Measurements from ENCODE around the gene AANAT.

AANAT gene

DNA sequence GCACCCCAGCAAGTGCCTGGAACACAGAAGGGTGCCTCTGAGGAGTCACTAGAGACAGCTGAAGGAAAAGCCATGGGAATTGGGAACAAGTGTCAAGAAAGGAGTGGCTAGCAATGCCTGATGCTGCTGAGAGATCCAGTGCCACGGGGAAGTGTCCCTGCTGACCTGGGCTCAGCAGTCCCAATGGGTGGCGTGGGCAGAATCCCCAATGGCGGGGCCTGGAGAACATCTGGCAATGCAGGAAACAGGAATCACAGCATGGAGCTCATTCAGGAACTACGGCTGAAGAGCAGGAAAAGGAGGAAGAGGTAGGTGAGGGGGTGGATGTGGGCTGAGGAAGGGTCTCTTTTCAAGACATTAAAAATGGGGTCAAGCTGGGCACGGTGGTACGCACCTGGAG lies 44.5 kb upstream of the AANAT start:
- peaks cover 24% of the 10 kb centered on the region for H3K9me3 Mint-ChIP-seq
- no peak overlapping the region for H3K4me3 Mint-ChIP-seq
- TF ChIP-seq, protein P1, sequence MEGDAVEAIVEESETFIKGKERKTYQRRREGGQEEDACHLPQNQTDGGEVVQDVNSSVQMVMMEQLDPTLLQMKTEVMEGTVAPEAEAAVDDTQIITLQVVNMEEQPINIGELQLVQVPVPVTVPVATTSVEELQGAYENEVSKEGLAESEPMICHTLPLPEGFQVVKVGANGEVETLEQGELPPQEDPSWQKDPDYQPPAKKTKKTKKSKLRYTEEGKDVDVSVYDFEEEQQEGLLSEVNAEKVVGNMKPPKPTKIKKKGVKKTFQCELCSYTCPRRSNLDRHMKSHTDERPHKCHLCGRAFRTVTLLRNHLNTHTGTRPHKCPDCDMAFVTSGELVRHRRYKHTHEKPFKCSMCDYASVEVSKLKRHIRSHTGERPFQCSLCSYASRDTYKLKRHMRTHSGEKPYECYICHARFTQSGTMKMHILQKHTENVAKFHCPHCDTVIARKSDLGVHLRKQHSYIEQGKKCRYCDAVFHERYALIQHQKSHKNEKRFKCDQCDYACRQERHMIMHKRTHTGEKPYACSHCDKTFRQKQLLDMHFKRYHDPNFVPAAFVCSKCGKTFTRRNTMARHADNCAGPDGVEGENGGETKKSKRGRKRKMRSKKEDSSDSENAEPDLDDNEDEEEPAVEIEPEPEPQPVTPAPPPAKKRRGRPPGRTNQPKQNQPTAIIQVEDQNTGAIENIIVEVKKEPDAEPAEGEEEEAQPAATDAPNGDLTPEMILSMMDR (IDR thresholded peaks at IDR 0.05) = no peak
- H3K36me3 Mint-ChIP-seq (ENCODE audit: low read depth) = peaks cover 54% of the 10 kb centered on the region
- no peak for DNase-seq
- H3K4me1 Mint-ChIP-seq = peaks cover 24% of the 10 kb centered on the region
- no peaks in the 10 kb centered on the region for H3K27me3 Mint-ChIP-seq (ENCODE audit: low read depth, poor library complexity)
- peak overlapping the region; percentile 19 for H3K27ac Mint-ChIP-seq

DNA sequence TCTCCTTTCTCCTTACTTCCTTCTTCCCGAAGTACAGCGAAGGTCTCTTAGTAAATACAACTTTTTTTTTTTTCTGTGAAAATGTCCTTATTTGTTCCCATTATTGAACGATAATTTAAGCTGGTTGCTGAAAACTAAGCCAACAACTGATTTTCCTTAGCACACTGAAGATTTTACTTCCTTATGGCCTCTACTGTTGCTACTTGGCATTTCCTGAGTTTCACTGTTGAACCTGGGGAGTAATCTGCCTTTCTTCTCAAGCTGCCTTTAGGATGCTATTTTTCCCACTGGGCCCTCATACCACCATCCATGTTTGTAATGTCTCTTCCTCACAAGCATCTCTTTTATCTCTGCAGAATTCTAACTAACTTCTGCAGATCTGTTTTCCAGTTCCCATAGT lies 40.5 kb upstream of the AANAT start:
- Mint-ChIP-seq H3K9me3 (peaks cover 24% of the 10 kb centered on the region), H3K27me3 (ENCODE audit: low read depth, poor library complexity) (no peaks in the 10 kb centered on the region), H3K4me3 (no peak overlapping the region), H3K36me3 (ENCODE audit: low read depth) (peaks cover 43% of the 10 kb centered on the region), H3K4me1 (peaks cover 15% of the 10 kb centered on the region), H3K27ac (no peak overlapping the region)
- TF ChIP-seq, protein P1 (IDR thresholded peaks at IDR 0.05) = no peak
- no peak for DNase-seq

DNA sequence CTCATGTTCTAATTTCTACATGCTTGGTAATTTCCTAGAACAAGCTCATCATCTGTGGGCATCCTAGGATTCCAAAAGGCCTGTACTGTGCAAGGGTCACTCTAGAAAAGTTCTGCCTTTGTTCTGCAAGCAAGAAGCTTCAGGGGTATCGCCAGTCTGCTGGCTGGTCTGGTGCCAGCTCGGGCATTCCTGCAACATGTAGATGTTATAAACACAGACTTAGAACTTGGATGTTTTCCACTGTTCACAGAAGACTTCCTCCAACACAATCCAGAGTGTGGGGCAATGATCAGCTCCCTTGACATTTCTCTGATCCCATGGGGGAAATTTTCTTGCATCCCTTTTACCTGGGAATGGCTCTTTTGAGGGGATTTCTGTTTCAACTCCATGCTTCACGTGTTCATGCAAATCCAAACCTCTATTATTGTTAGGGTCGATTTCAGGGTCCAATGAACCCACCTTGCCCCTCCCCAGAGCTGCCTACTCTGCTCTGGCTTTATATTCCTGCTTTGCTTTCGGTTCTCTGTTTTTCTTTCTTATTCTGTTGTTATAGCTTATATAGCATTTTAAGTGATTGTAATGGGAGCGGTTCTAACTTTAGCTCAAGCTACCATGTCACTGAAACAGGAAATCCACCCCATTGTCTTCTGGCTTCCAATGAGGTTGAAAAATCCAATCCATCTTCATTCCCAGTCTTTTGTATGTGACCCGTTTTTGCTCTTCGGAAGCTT lies 39.7 kb upstream of the AANAT start:
- no peak for DNase-seq
- Mint-ChIP-seq H3K27ac (no peak overlapping the region), H3K27me3 (ENCODE audit: low read depth, poor library complexity) (no peaks in the 10 kb centered on the region), H3K9me3 (peaks cover 23% of the 10 kb centered on the region), H3K36me3 (ENCODE audit: low read depth) (peaks cover 35% of the 10 kb centered on the region), H3K4me1 (peaks cover 14% of the 10 kb centered on the region), H3K4me3 (no peak overlapping the region)
- TF ChIP-seq, protein P1 (IDR thresholded peaks at IDR 0.05) = no peak

GRCh38 chr17:76428511-76428910 lies 38.9 kb upstream of the AANAT start:
- H3K27ac Mint-ChIP-seq = no peak overlapping the region
- peaks cover 20% of the 10 kb centered on the region for H3K9me3 Mint-ChIP-seq
- TF ChIP-seq, protein P1 (IDR thresholded peaks at IDR 0.05) = no peak
- no peaks in the 10 kb centered on the region for H3K27me3 Mint-ChIP-seq (ENCODE audit: low read depth, poor library complexity)
- peaks cover 10% of the 10 kb centered on the region for H3K4me1 Mint-ChIP-seq
- no peak for DNase-seq
- H3K36me3 Mint-ChIP-seq (ENCODE audit: low read depth) = peaks cover 36% of the 10 kb centered on the region
- no peak overlapping the region for H3K4me3 Mint-ChIP-seq

DNA sequence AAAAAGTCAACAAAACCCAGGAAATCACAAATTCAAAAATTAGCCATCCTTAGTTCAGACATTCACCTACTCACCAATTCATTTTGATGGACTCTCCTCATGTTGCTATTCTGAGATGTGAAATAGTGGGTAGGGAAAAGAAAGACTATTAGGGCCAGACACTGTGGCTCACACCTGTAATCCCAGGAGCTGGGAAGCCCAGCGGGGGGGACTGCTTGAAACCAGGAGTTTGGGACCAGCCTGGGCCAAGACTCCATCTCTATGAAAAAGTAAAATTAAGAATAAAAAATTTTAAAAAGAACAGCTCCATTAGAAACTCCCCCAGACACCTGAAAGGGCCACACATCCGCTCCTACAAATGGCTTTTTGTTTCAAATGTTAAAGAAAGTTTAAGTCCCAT lies 35.9 kb upstream of the AANAT start:
- H3K4me3 Mint-ChIP-seq = no peak overlapping the region
- H3K4me1 Mint-ChIP-seq = peaks cover 19% of the 10 kb centered on the region
- no peak for DNase-seq
- TF ChIP-seq, protein P1 (IDR thresholded peaks at IDR 0.05) = no peak
- H3K9me3 Mint-ChIP-seq = peaks cover 9% of the 10 kb centered on the region
- no peak overlapping the region for H3K27ac Mint-ChIP-seq
- no peaks in the 10 kb centered on the region for H3K27me3 Mint-ChIP-seq (ENCODE audit: low read depth, poor library complexity)
- peaks cover 45% of the 10 kb centered on the region for H3K36me3 Mint-ChIP-seq (ENCODE audit: low read depth)

DNA sequence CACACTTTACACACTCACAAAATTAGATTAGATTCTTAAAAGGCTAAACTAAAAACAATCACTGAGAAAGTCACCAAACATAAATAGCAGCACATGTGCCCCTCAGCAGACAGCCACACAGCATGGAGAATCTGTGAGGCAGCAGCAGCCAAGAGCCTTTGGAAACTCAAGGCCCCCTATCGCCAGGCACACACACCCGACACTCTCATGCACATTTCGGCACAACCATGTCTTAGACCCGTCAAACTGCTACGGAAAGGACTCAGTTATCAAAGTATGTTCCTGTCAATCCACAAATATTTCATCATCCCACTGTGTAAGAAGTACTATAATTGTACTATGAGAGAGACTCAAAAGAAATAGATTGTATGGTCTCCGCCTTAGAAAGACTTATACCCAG lies 35.4 kb upstream of the AANAT start:
- DNase-seq = no peak
- H3K36me3 Mint-ChIP-seq (ENCODE audit: low read depth) = peaks cover 43% of the 10 kb centered on the region
- TF ChIP-seq, protein P1 (IDR thresholded peaks at IDR 0.05) = no peak
- no peaks in the 10 kb centered on the region for H3K27me3 Mint-ChIP-seq (ENCODE audit: low read depth, poor library complexity)
- H3K27ac Mint-ChIP-seq = no peak overlapping the region
- no peak overlapping the region for H3K4me3 Mint-ChIP-seq
- peaks cover 22% of the 10 kb centered on the region for H3K4me1 Mint-ChIP-seq
- H3K9me3 Mint-ChIP-seq = peaks cover 4% of the 10 kb centered on the region

Data from nephron progenitor cell (in vitro differentiated cells).